Choroid plexus epithelial cell (primary cell): ENCODE results near the gene SPAG9.
"Not testable (repeated sequence)": the region's sequence is repeated elsewhere in the genome, so short reads cannot be mapped to it uniquely, and the experiment has no call there.

Source experiments
- DNase-seq: peaks from one replicate; pipeline ENCODE4 v3.0.0-alpha.2; 2010; ENCODE audit warnings: low read depth
- H3K4me3 ChIP-seq: 2 replicates; pipeline ENCODE4 v1.5.1; 2011; ENCODE audit warnings: low read depth, mild to moderate bottlenecking, control low read depth, low read length, moderate library complexity
- TF ChIP-seq, protein P1 (sequence below): conservative IDR thresholded peaks from 2 replicates; pipeline ENCODE4 v1.5.1; 2011; ENCODE audit warnings: low read depth, mild to moderate bottlenecking, control low read depth, inconsistent platforms, low read length, moderate library complexity

SPAG9 gene

DNA sequence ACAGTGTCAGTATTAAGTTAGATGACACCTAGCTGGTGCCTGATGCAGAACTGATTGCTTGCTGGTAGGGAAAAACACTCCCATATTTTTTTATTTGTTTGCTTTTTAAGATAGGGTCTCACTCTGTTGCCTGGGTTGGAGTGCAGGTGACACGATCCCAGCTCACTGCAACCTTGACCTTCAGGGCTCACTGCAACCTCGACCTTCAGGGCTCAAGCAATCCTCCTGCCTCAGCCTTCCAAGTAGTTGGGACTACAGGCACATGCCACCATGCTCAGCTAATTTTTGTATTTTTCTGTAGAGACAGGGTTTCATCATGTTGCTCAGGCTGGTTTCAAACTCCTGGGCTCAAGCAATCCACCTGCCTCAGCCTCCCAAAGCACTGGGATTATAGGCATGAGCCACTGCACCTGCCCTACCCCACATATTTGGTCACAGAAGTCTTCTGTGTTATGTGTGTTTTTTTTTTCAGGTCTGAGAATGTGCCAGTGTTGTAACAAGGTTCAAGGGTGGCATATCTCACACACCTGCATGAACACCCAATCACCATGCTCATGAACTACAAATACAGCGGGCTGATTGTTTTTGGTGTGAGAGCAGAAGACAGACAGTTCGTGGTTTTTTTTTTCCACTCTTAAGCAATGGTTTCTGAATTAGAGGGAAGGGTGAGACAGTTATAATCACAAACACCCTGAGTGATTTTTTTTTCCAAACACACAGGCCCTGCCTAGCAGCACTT lies 22.8 kb downstream of the SPAG9 start:
- no peak overlapping the region for H3K4me3 ChIP-seq
- TF ChIP-seq, protein P1, sequence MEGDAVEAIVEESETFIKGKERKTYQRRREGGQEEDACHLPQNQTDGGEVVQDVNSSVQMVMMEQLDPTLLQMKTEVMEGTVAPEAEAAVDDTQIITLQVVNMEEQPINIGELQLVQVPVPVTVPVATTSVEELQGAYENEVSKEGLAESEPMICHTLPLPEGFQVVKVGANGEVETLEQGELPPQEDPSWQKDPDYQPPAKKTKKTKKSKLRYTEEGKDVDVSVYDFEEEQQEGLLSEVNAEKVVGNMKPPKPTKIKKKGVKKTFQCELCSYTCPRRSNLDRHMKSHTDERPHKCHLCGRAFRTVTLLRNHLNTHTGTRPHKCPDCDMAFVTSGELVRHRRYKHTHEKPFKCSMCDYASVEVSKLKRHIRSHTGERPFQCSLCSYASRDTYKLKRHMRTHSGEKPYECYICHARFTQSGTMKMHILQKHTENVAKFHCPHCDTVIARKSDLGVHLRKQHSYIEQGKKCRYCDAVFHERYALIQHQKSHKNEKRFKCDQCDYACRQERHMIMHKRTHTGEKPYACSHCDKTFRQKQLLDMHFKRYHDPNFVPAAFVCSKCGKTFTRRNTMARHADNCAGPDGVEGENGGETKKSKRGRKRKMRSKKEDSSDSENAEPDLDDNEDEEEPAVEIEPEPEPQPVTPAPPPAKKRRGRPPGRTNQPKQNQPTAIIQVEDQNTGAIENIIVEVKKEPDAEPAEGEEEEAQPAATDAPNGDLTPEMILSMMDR = no peak
- no peak for DNase-seq

DNA sequence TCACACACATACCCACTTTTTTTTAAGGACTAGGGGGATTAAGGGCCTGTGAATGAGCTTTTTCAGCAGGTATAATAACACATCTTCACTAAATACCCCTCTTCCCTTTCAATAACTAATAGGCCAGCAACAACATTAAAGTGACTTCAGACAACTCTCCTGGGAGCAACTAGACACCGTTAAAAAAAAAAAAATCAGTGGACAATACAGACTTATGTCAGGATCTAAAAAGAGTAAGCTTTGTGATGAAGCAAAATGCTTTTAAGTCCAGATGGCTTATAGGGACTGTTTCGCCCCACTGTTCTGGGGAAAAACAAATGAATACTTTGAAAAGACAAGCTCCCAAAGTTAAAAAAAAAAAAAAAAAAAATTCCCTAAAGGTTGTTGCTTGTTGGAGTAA lies 29.0 kb downstream of the SPAG9 start:
- DNase-seq = no peak
- TF ChIP-seq, protein P1 = no peak
- no peak overlapping the region for H3K4me3 ChIP-seq

DNA sequence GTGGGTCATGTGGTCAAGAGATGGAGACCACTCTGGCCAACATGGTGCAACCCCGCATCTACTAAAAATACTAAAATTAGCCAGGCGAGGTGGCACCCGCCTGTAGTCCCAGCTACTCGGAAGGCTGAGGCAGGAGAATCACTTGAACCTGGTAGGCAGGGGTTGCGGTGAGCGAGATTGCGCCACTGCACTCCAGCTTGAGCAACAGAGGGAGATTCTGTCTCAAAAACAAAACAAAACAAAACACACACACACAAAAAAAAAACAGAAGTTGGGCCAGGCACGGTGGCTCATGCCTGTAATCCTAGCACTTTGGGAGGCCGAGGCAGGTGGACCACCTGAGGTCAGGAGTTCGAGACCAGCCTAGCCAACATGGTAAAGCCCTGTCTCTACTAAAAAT lies 31.8 kb downstream of the SPAG9 start:
- DNase-seq = not testable (repeated sequence)

DNA sequence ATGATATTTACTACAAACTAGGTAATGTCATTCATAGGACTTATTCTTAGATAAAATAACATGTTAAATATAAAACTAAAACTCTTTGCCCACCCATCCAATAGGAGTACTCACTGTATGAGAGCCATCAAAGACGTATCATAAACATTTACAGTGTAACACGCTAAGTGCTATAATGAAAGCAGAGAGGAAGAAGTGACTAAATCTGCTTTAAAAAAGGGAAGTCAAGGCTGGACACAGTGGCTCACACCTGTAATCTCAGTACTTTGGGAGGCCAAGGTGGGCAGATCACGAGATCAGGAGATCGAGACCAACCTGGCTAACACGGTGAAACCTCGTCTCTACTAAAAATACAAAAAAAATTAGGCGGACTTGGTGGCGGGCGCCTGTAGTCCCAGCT lies 32.4 kb downstream of the SPAG9 start:
- H3K4me3 ChIP-seq = no peak overlapping the region
- TF ChIP-seq, protein P1 = no peak
- DNase-seq = no peak

More for the DNA sequence above, 31.8 kb downstream of the SPAG9 start:
- not testable (repeated sequence) for H3K4me3 ChIP-seq

DNA sequence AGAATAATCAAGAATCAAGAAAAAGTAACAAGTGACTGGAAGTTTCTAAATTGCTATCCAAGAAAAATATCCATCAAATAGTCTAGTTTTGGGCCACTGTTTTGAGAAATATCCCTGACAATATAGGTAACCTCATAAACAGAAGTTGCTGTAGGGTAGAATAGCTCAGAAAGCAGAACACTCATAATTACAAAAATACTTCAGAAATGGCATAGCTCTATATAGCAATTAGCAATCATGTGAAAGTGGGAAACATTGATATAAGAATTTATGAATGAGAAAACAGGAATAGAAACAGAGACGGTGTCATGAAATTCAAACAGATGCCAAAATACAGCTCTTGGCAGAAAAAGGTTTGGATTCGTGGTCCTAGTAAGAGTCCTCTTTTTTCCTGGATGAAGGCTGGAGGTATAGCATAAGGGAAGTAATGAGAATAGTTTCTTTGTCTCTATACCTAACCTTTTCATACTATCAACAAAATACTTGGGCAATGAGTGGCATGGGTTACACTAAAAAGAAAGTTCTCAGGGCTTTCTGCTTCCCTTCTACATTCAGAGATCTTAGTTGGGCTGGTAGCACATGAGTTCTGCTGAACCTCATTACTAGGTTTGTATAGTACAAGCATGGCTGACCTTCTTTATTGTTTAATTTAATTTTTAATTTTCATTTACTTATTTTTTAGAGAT lies 33.5 kb downstream of the SPAG9 start:
- TF ChIP-seq, protein P1 = no peak
- no peak overlapping the region for H3K4me3 ChIP-seq
- no peak for DNase-seq

DNA sequence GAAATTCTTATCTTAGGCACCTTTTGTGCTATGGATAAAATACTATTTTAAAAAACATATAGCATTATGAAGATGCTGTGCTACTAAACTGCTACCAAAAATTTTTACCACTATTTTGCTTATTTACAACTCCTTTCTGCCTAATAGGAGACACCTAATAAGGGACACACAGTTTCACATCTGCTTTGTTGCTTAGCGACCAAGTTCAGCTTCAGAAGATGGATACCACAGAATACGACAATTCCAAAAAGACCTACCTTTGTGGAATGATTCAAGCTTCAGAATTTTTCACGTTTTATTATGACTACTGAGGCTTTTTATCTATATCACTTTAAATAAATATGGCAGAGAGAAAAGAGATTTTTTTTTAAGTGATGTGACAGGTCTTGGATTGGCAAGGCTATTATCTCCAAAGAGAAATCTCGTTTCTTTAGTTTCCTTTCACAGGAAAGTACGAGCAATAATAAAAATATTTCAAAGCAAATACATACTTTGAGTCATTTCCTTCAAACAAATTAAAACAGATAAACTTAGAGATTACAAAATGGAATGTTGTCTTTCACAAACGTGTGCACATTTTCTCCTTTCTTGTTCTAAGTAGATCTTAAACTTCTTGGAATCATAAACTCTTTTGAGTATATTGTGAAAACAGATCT lies 35.4 kb downstream of the SPAG9 start:
- peak; percentile 29 for DNase-seq
- no peak overlapping the region for H3K4me3 ChIP-seq
- TF ChIP-seq, protein P1 = no peak

DNA sequence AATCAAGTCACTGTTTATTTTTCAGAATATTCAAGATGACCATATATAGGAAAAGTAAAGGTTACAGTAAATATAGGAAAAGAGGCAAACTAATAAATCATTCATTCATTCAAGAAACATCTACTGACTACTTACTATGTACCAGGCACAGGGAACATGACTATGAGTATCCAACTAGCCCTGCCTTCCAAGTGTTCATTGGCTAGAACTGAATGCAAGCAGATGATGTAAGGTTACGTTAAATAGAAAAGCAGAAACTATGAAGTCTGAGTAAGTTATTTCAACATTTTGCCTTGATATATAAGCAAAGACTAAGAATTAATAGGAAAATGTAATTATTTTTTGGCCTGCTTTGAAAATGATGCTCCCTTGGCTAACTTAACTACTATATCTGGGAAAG lies 36.7 kb downstream of the SPAG9 start:
- TF ChIP-seq, protein P1 = no peak
- H3K4me3 ChIP-seq = no peak overlapping the region
- no peak for DNase-seq

DNA sequence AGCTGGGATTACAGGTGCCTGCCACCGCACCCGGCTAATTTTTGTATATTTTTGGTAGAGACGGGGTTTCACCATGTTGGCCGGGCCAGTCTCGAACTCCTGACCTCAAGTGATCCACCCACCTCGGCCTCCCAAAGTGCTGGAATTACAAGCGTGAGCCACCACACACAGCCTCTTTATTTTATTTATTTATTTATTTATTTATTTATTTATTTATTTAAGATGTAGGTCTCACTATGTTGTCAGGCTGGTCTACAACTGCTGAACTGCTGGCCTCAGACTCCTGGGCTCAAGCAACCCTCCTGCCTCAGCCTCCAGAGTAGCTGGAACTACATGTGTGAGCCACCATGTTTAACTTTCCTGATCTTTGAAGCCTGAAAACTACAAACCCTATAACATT lies 37.3 kb downstream of the SPAG9 start:
- not testable (repeated sequence) for DNase-seq

More for the DNA sequence above, 37.3 kb downstream of the SPAG9 start:
- H3K4me3 ChIP-seq = not testable (repeated sequence)
